ENCODE data around the gene USP48.

Gene USP48

GRCh38 chr1:21645550-21645949 lies 137.4 kb downstream of the USP48 start:
- DNase-seq (ENCODE audit: low read depth): no peak
- TF ChIP-seq CTCF (IDR thresholded peaks at IDR 0.05; ENCODE audit: low read length, missing control alignments): no peak
- no peak overlapping the region for H3K4me3 ChIP-seq (replicated peaks; ENCODE audit: low read depth, low read length)

- DNase-seq (ENCODE audit: low read depth): no peak
- no peak overlapping the region for H3K4me3 ChIP-seq (replicated peaks; ENCODE audit: low read depth, low read length)
- no peak for TF ChIP-seq CTCF (IDR thresholded peaks at IDR 0.05; ENCODE audit: low read length, missing control alignments)
Measured at GRCh38 chr1:21644906-21645305, 138.0 kb downstream of the USP48 start.

- TF ChIP-seq CTCF (IDR thresholded peaks at IDR 0.05; ENCODE audit: low read length, missing control alignments): no peak
- no peak for DNase-seq (ENCODE audit: low read depth)
- no peak overlapping the region for H3K4me3 ChIP-seq (replicated peaks; ENCODE audit: low read depth, low read length)
Measured at GRCh38 chr1:21644348-21644747, 138.6 kb downstream of the USP48 start.

GRCh38 chr1:21643624-21644023 lies 139.3 kb downstream of the USP48 start:
- no peak overlapping the region for H3K4me3 ChIP-seq (replicated peaks; ENCODE audit: low read depth, low read length)
- DNase-seq (ENCODE audit: low read depth): no peak
- no peak for TF ChIP-seq CTCF (IDR thresholded peaks at IDR 0.05; ENCODE audit: low read length, missing control alignments)

GRCh38 chr1:21641967-21642739 lies 140.8 kb downstream of the USP48 start:
- TF ChIP-seq CTCF (IDR thresholded peaks at IDR 0.05; ENCODE audit: low read length, missing control alignments): no peak
- no peak for DNase-seq (ENCODE audit: low read depth)
- H3K4me3 ChIP-seq (replicated peaks; ENCODE audit: low read depth, low read length): no peak overlapping the region

- TF ChIP-seq CTCF (IDR thresholded peaks at IDR 0.05; ENCODE audit: low read length, missing control alignments): no peak
- no peak for DNase-seq (ENCODE audit: low read depth)
- no peak overlapping the region for H3K4me3 ChIP-seq (replicated peaks; ENCODE audit: low read depth, low read length)
Measured at GRCh38 chr1:21641537-21641936, 141.4 kb downstream of the USP48 start.

GRCh38 chr1:21641076-21641475 lies 141.9 kb downstream of the USP48 start:
- no peak for TF ChIP-seq CTCF (IDR thresholded peaks at IDR 0.05; ENCODE audit: low read length, missing control alignments)
- DNase-seq (ENCODE audit: low read depth): no peak
- no peak overlapping the region for H3K4me3 ChIP-seq (replicated peaks; ENCODE audit: low read depth, low read length)

Measured in fibroblast of pulmonary artery (primary cell).